GM18502 (cell line): ENCODE data around the gene COG5.

Experiments used
- ATAC-seq: cut with Tn5 transposase; IDR thresholded peaks from one replicate; pipeline ENCODE4 v1.9.1; 2021; ENCODE audit warnings: mild to moderate bottlenecking; ENCODE audit not compliant: unreplicated experiment, poor library complexity

The COG5 gene

DNA sequence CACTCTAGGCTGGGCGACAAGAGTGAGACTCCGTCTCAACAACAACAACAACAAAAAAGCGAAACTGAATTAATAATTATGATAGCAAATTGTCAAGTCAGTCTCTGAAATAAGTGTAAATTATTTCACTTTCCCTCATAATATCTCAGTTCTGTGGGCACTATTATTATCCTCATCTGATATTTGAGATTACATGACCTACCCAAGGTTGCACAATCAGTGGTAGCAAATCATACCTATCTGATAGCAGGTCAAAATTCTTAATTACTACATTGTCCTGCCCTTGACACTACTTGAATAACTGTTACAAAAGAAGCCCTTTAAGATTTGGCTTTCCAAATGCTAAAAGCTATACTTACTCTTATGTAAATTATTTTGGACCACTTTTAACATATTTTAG is 209.1 kb downstream of the COG5 start:
- no peak for ATAC-seq

DNA sequence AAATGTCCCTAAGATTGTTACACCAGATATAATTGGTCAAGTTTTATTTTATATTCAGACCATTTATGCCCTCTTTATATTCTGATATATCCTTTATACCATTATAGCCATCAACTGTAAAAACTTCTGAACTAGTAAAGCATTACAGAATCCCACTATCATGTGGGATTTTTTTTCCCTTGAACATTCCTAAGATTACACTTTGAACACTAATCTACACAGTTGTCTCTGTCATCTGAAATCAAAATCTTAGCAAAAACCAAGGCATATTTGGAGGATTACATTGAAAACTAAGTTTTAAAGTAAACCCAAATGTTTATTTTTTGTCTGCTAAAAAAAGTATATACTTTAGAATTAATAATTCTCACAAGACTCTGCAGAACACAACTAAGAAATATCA is 210.0 kb downstream of the COG5 start:
- no peak for ATAC-seq

DNA sequence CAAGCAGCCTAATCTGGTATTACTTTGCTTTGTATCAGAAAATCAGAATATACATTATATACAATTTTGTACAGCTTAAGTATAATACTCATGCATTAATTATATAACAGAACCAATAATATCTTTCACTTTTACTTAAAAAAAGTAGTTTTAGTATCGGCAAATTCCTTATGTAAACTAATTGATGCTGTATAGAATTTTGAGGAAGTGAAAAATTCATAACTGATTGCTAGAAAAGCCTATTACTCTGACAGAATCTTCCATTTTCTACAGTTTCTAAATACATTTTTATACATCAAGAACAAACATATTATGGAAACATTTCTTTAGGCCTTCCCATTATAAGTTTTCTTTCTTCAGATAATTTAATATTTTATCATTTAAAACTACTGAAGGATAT is 217.8 kb downstream of the COG5 start:
- no peak for ATAC-seq

DNA sequence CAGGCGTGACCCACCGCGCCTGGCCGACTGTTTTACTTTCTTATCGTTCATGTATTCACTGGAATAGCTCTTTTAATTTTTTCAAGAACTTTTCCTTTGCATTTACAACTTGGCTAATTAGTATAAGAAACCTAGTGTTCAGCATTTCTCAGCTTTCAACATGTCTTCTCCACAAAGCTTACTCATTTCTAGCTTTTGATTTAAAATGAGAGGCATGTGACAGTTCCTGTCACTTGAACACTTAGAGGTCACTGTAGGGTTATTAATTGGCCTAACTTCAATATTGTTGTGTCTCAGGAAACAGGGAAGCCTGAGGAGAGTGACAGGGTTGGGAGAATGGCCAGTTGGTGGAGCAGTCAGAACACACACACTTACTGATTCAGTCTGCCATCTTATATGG is 218.9 kb downstream of the COG5 start:
- no peak for ATAC-seq

DNA sequence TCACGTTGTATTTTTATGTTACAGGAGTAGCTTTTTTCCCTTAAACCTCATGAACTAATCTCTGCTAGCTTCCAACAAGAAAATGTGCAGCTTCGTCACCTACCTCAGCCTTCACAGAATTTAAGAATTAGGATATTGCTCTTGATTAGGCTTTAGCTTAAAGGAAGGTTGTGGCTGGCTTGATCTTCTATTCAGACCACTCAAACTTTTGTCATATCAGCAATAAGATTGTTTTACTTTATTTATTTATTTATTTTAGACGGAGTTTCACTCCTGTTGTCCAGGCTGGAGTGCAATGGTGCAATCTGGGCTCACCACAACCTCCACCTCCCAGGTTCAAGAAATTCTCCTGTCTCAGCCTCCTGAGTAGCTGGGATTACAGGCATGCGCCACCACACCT is 219.4 kb downstream of the COG5 start:
- no peak for ATAC-seq

DNA sequence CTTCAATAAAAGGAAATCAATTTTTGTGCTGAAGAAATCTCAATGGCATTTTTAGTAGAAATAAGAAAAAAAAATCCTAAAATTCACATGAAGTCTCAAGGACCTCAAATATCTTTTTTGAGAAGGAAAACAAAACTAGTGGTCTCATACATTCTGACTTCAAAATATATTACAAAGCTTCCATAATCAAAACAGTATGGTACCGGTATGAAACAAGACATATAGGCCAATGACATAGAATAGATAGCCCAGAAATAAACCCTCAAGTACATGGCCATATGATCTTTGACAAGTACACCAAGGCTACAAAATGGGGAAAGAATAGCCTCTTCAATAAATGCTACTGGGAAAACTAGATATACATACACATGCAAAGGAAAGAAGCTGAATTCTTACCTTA is 225.6 kb downstream of the COG5 start:
- ATAC-seq, result no peak

DNA sequence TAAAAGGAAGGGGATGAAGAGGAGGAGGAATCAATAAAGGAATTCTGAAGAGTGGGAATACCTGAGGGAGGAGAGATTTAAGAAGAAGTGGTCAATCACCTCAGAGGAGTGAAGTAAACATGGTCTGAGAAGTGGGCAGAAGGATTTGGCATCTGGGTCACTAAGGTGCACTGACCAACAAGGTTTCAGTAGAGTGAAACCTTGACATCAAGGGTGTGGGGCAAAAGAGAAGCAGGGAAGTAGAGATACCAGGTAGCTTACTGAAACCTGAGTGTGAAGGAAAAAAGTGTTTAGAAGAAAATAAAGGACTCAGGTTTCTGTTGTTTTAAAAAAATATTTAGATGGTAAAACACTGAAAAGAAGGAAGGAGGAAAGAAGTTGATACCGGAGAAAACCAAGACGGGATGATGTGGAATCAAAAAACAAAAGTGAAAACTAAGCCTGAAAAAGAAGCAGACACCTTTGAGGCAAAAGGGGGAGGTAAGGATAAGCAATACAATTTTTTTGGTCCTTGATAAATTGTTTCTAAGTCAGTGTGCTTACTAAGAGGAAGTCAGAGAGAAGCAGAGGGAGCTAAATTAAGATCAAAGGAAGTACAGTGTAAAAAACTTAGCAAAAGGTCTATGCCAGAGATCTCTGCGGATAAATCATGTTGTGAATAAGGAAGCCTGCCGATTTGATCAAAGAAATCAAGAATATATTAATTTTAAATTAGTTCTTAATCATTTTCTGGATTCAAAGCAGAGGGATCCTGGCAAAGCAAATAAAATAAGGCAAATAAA is 231.0 kb downstream of the COG5 start:
- ATAC-seq, result peak; percentile 56

DNA sequence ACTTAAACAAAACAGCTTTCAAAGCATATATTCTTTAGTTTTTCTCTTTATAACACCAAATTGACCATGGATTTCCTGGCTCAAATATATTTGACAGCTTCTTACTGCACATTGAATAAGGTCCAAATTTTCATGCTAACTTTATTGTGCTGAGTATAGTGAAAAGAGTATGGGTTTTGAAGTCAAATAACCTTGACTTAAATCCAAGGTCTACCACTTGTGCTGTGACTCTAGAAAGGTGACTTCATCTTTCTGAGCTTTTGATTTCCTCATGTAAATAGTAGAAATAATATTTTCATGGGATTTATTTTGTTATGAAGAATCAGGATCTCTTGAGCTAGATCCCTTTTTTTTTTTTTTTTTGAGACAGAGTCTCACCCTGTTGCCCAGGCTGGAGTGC is 233.2 kb downstream of the COG5 start:
- ATAC-seq, result no peak

DNA sequence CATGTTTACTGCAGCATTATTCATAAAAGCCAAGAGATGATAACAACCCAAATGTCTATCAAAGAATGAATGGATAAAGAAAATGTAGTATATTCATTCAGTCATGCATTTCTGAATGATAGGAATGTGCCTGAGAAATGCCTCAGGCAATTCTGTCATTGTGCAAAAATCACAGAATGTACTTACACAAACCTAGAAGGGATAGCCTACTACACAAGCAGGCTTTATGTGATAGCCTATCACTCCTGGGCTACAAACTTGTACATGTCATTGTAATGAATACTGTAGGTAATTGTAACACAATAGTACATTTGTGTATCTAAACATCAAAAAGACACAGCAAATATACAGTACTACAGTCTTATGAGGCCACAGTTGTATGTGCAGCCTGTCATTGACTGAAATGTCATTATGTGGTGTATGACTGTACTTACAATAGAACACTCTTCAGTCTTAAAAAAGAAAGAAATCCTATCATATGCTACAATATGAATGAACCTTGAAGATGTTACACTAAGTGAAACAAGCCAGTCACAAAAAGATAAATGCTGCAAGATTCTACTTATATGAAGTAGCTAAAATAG is 235.6 kb downstream of the COG5 start:
- no peak for ATAC-seq

DNA sequence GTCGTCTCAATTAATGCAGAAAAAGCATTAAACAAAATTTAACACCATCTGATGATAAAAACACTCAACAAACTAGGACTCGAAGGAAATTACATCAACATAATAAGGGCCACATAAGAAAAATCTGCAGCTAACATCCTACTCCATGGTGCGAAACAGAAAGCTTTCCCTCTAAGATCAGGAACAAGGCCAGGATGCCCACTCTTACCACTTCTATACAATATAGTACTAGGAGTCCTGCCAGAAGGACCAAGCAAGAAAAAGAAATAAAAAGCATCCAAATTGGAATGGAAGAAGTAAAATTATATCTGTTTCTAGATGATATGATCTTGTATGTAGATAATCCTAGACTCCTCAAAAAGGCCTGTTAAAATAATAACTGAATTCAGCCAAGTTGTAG is 237.7 kb downstream of the COG5 start:
- ATAC-seq, result no peak

DNA sequence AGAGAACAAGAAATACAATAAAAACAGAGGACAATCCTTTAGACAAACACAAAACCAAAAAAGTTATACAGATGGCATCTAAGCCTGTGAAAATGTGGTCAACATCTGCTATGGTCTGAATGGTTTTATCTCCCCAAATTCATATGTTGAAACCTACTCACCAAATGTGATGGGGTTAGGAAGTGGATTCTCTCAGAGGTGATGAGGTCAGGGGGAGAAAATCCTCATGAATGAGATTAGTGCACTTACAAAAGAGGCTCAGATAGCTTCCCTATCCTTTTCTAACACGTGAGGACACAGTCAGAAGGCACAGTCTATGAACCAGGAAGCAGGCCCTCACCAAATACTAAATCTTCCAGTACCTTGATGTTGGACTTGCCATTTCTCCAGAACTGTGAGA is 241.7 kb downstream of the COG5 start:
- no peak for ATAC-seq

DNA sequence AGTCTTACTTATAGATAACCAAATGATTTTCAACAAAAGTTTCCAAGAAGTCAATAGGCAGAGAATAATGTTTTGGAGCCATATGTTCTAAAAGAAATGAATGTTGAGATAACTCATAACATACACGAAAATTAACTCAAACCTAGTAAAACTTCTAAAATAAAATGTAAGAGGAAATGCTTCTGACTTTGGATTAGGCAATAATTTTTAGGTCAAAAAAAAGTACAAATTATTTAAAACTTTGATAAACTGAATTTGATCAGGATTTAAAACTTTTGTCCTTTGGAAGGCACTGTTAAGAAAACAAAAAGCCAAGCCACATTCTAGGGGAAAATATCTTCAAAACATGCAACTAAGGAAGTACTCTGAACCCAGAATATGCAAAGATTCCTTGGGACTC is 242.1 kb downstream of the COG5 start:
- no peak for ATAC-seq

DNA sequence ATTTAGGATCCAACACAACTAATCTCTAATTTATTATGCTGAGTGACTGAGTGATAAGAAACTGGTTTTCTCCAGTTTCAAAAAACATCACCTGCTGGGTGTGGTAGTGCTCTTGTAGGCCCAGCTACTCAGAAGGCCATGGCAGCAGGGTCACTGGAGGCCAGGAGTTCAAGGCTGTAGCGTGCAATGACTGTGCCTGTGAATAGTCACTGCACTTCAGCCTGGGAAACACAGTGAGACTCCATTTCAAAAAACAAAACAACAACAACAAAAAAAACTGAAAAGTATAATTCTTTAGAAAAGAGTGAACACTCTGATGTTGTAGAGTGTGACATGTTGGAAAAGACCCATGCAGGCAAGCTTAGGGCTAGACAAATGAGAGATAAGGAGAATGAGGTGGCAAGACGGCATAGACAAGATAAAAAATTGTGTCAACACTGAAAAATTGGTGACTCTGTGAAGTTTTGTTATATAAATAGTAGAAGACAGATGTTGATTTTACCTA is 243.9 kb downstream of the COG5 start:
- no peak for ATAC-seq

DNA sequence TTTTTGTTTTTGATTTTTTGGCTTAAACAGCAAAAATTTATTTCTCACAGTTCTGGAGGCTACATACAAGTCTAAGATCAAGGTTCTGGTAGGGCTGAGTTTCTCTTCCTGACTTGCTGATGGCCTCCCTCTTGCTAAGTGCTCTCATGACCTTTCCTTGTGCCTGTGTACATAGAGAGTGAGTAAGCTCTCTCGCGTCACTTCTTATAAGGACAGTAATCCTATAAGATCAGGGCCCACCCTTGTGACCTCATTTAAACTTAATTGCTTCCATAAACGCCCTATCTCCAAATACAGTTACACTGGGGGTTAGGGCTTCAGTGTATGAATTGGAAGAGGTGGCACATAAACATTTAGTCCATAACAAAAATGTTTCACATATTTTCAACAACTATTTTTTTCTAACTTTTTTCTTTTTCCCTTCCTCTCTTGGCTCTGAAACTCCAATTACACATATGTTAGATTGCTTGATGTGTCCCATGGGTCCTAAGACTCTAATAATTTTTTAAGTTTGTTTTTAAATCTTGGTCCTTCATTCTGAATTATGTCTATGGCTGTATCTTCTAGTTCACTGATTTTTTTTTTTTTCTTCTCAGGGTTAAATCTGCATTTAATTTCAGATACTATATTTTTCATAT is 245.1 kb downstream of the COG5 start:
- no peak for ATAC-seq

DNA sequence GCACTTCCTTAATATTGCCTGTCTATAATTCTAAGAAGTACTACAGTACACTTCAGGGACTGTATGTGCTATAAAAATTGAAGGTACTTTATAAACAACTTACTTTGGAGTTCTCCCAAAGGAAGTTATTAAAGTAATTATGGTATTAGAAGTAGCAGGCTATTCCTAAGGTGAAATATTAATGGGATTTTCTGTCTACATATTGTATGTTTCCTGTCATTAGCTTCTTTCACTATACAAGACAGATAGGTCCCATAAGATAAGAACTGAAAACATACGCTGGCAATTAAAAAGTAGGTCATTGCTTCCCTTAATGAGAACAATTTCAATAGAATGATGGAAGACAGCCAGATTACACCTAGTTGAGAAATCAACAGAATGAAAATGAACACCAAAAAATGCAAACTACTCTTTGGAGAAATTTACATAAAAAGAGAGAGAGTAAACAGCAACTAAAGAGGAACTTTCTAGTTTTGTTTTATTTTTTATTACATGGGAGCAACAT is 248.0 kb downstream of the COG5 start:
- ATAC-seq, result no peak

DNA sequence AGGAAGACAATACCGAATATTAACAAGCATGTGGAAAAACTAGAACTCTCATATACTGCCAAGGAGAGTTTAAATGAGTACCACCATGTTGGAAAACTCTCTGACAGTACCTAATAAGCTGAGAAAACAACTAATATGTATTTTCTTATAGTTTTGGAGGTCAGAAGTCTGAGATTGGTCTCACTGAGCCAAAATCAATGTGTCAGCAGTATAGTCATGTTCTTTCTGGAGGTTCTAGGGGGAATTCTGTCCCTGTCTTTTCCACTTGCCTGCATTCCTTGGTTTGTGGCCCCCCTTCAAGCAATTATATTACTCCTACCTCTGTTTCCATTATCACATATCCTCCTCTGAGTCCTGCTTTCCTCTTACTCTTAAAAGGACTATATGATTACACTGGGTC is 250.4 kb downstream of the COG5 start:
- no peak for ATAC-seq

DNA sequence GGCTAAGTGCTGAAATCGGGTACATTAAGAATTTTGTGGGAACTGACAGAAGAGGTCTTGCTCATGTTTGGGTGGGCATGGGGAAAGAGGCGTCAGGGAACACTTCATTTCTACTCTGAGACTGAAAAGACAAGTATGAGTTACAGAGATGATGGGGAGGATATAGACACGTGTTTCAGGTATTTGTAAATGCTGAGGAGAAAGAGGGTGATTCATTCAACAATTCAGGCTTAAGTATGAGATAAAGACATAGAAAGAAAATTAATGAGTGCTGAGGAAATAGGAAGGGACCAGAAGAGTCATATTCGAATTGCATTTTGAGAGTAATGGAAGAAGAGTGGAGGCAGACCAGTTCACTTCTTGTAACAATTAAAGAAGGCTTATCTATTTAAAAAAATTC is 251.3 kb downstream of the COG5 start:
- no peak for ATAC-seq

DNA sequence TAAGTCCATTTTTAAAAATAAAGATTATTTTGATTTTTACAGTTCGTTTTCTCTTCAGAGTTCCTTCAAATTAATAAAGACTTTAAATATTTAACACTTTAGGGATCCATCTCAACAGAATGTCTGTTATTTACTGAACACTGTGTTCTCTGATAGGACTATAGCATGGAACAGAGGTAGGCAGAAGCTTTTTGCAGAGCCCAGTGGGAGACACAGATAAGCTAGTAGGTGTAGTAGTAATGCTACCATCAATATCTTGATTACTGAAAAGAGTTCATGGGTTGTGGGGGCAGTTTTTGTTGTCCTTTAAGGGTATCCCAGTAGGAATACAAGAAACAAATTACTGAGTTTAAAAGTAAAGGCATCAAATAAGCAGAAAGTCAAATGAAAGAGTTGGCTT is 254.4 kb downstream of the COG5 start:
- ATAC-seq, result no peak

DNA sequence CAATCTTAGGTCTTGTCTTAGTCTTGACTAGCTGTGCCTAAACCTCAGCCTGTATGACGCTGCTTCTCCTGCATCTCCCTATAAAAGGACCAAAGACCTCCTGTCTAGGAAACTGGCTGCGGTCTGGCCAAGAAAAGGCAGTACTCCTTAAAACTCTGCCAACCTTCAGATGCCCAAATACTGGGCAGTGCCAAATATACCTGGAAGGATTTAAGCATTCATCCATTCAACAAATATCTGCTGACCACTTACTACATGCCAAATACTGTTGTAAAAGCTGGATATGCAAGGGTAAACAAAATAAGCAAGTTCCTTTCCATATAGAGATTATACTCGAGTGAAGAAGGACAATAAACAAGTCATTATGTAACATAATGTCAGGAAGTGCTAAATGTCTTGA is 259.1 kb downstream of the COG5 start:
- ATAC-seq, result no peak

DNA sequence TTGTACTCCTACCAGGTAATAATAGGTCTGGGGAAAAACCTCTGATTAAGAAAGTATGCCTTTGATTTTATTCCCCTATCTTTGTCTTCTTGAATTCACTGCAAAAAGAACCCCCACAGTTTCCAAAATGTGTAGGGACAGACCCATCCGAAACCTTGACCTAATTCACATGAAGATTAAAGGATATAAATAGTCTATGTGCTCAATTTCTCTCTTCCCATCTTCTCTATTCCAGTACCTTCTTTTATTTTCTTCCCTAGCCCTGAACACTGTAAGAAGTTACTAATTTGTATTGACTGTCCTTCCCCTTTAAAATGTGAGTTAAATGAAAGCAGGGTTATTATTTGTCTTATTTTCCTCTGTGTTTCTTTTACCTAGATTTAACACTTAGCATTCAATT is 259.7 kb downstream of the COG5 start:
- ATAC-seq, result no peak

DNA sequence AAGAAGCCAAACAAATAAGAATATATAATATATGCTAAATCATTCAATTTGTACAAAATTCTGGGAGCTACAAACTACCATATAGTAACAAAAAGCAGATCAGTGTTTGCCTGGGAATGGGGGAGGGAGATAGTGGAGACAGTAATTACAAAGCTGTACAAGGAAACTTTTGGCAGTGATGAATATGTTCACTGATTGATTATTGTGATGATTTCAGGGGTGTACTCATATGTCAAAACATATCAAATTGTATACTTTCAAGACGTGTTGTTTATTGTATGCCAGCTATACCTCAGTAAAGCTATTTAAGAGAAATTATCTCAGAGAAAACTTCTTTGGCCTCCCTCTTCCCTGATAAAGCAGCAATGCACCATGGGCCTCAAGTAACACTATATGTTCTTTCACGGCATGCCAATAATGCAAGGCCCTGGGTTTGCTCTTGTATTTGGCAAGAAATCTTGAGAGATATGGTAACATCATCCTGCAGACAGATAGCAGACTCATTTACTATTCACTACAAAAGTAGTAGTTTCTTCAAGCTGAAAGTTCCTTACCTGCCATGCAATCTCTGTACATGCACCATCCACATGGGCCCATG is 261.4 kb downstream of the COG5 start:
- ATAC-seq, result no peak
